ENCODE data around the gene SYNPO2. TPM values are rescaled to one million over a fixed set of nuclear protein-coding genes. Genes with fewer than 3 reads are reported as not detected.

The SYNPO2 gene
- polyA plus RNA-seq, 1 experiment, result 5.1 TPM

GRCh38 chr4:118905566-118905965, 16.9 kb downstream of the SYNPO2 start:
- H3K27ac ChIP-seq (ENCODE audit: low read depth, low read length), result no peak overlapping the region
- POLR2A ChIA-PET, result interaction anchor here (0.6 kb wide), 1 partner anchor 173 kb away, joined by 4 read pairs; no protein-coding TSS in a partner anchor
- no peak for TF ChIP-seq CTCF (IDR thresholded peaks at IDR 0.05; ENCODE audit: low read depth, low read length)

GRCh38 chr4:118909173-118909956, 20.7 kb downstream of the SYNPO2 start:
- Histone ChIP-seq H3K27me3 (ENCODE audit: control insufficient read depth, insufficient read depth, low read length) (no peaks in the 10 kb centered on the region), H3K27ac (ENCODE audit: low read depth, low read length) (no peak overlapping the region), H3K9me3 (ENCODE audit: control insufficient read depth, insufficient read depth, low read length) (no peaks in the 10 kb centered on the region), H3K4me3 (ENCODE audit: low read depth, low read length) (no peak overlapping the region)
- CTCF ChIA-PET, result no interaction called here
- POLR2A ChIA-PET, result no interaction called here
- no peak for TF ChIP-seq CTCF (IDR thresholded peaks at IDR 0.05; ENCODE audit: low read depth, low read length)
- no peak for DNase-seq (ENCODE audit: low read depth, low spot score)

More at GRCh38 chr4:118905566-118905965, 16.9 kb downstream of the SYNPO2 start:
- DNase-seq (ENCODE audit: low read depth, low spot score), result no peak
- CTCF ChIA-PET, result interaction anchor here (0.8 to 1.3 kb wide), 3 partner anchors 21 to 153 kb away, joined by 3 to 4 read pairs (median 3); no protein-coding TSS in a partner anchor
- Histone ChIP-seq H3K4me3 (ENCODE audit: low read depth, low read length) (no peak overlapping the region), H3K27me3 (ENCODE audit: control insufficient read depth, insufficient read depth, low read length) (no peaks in the 10 kb centered on the region), H3K9me3 (ENCODE audit: control insufficient read depth, insufficient read depth, low read length) (no peaks in the 10 kb centered on the region)

- CTCF ChIA-PET, result interaction anchor here (2.6 kb wide), 1 partner anchor 20 kb away, joined by 10 read pairs; the partner anchor contains the start of gene SYNPO2
Measured at GRCh38 chr4:118910221-118910620, 21.6 kb downstream of the SYNPO2 start.

GRCh38 chr4:118911238-118911703, 22.6 kb downstream of the SYNPO2 start:
- no peak for TF ChIP-seq CTCF (IDR thresholded peaks at IDR 0.05; ENCODE audit: low read depth, low read length)
- Histone ChIP-seq H3K27ac (ENCODE audit: low read depth, low read length) (no peak overlapping the region), H3K9me3 (ENCODE audit: control insufficient read depth, insufficient read depth, low read length) (no peaks in the 10 kb centered on the region), H3K27me3 (ENCODE audit: control insufficient read depth, insufficient read depth, low read length) (no peaks in the 10 kb centered on the region), H3K4me3 (ENCODE audit: low read depth, low read length) (no peak overlapping the region)
- no peak for DNase-seq (ENCODE audit: low read depth, low spot score)
- POLR2A ChIA-PET, result interaction anchor here (1.3 kb wide), 1 partner anchor 72 kb away, joined by 3 read pairs; no protein-coding TSS in a partner anchor
- CTCF ChIA-PET, result interaction anchor here (2.6 kb wide), 1 partner anchor 21 kb away, joined by 10 read pairs; the partner anchor contains the start of gene SYNPO2

More at GRCh38 chr4:118910221-118910620, 21.6 kb downstream of the SYNPO2 start:
- POLR2A ChIA-PET, result no interaction called here
- TF ChIP-seq CTCF (IDR thresholded peaks at IDR 0.05; ENCODE audit: low read depth, low read length), result no peak
- Histone ChIP-seq H3K4me3 (ENCODE audit: low read depth, low read length) (no peak overlapping the region), H3K27ac (ENCODE audit: low read depth, low read length) (no peak overlapping the region), H3K9me3 (ENCODE audit: control insufficient read depth, insufficient read depth, low read length) (no peaks in the 10 kb centered on the region), H3K27me3 (ENCODE audit: control insufficient read depth, insufficient read depth, low read length) (no peaks in the 10 kb centered on the region)
- DNase-seq (ENCODE audit: low read depth, low spot score), result no peak

- H3K27me3 ChIP-seq (ENCODE audit: control insufficient read depth, insufficient read depth, low read length), result no peaks in the 10 kb centered on the region
- H3K27ac ChIP-seq (ENCODE audit: low read depth, low read length), result no peak overlapping the region
- no peak overlapping the region for H3K4me3 ChIP-seq (ENCODE audit: low read depth, low read length)
- no peak for TF ChIP-seq CTCF (IDR thresholded peaks at IDR 0.05; ENCODE audit: low read depth, low read length)
- POLR2A ChIA-PET, result no interaction called here
- CTCF ChIA-PET, result no interaction called here
- H3K9me3 ChIP-seq (ENCODE audit: control insufficient read depth, insufficient read depth, low read length), result no peaks in the 10 kb centered on the region
- no peak for DNase-seq (ENCODE audit: low read depth, low spot score)
Measured at GRCh38 chr4:118915468-118915867, 26.8 kb downstream of the SYNPO2 start.

Data from AG04450 (cell line).